Measurements from ENCODE around the gene DFFB.

Gene DFFB

DNA sequence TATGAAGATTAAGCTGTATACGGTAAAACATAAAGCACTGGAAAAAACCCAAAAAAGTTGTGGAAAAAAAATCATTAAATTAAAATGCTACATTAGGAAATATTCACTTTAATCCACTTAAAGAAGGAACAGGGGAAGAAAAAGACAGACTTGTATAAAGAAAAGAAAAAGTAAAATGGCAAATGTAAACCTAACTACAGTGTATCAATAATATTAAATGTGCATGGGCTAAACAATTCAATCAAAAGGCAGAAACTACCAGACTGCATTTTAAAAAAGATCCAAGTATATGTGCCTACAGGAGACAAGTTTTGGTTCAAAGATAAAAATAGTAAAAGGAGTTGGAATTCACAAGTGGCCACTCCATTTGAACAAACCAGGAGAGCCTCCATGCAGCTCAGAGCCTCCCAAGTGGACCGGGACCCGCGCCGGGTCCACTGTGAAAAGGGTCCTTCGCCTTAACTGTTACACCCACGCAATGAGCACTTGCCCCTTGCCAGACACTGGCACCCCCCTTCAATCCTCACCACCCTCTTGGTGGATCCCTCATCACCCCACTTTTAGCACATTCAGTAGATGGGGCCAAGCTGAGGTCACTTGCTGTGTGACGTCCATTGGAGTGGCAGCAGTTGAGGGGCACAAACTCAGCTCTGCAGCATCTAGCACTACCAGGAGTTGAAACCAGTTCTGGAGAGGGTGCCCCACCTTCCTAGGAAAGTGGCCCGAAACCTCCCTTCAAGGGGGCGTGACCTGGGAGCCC lies 41.9 kb downstream of the DFFB start:
- DNase-seq = no peak

DNA sequence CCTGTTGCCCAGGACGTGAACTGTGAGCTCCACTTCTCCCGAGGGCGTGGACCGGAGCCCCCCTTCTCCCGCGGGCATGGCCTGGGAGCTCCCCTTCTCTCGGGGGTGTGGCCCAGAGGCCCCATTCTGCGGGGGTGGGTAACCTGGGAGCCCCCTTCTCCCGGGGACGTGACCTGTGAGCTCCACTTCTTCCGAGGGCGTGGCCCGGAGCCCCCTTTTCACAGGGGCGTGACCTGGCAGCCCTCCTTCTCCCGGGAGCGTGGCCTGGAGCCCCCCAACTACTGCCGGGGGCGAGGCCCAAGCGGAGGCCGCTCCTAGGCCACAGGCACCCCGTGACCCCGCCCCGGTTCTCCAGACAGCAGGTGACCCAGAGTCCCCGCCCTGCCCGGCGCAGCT lies 42.5 kb downstream of the DFFB start:
- peak; percentile 5 for DNase-seq

DNA sequence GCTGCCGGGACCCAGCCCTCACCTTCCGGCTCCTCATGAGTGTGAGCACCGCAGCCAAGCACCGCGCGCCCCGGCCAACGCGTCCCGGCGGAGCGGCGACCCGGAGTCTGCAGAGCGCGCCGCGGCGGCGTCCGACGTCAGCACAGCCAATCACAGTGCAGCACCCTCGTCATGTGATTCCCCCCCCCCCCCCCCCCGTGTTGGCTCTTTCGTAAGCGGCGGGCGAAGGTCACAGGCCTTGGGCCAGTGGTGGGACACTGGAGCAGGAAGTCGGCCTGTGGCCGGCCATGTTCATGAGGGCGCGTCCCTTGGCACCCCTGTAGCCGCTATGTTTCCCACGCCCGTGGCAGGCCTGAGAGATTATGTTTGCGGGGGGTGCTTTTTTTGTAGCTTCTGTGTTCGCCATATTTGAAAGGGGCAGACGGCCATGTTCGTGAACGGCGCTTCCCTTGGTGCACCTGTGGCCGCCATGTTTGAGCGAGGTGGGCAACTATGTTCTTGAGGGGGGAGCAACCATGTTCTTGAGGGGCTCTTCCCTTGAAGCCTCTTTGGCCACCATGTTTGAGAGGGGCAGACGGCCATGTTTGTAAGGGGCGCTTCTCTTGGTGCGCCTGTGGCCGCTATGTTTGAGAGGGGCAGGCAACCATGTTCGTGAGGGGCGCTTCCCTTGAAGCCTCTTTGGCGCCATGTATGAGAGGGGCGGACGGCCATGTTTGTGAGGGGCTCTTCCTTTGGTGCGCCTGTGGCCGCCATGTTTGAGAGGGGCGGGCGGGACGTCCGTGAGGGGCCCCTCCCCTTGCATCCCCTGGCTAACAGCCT lies 43.1 kb downstream of the DFFB start, which contains the start of gene C1orf174:
Gene C1orf174, minus strand, starts transcription at position 123 of the 819 bp plus-strand sequence. Its CDS starts 86 bp downstream, at position 37.
- peak; percentile 96 for DNase-seq

DNA sequence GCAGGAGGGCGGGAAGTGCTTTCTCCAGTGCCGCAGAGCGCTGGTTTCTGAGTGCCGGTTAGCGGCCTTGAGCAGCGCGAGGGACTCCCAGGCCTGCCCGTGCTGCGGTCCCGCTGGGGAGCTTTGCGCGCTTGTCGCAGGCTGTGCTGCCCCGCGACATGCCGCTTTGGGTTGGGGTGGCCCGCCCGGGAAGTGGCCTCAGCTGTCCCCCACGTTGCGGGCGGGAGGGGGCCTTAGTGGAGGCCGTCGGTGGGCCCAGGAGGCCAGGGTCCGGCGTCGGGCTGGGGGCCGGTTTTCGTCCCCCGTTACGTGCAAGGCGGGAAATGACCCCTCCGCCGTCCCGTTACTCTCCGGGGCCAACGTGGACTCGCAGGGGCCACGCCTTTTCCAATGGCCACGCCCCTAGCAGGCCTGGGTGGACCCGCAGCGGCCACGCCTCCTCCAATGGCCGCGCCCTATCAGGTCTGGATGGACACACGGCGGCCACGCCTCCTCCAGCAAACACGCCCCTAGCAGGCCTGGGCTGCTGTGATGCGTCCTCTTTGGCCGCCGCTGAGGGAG lies 43.8 kb downstream of the DFFB start:
- DNase-seq = peak; percentile 93

DNA sequence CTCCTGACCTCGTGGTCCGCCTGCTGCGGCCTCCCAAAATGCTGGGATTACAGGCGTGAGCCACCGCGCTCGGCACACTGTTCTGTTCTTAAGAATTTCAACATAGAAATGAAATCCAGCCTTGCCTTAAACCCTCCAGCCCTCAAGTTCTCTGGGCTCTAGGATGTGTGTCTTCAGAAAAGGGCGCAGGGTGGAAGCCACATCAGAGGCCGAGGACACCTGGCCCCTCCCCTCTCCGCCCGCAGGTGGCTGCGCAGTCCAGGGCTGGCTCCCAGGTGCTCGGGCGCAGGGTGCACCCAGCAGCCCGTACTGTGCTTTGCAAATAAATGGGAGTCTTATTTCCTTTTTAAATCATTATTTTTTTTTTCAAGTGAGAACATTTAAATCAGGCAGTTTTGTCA lies 44.8 kb downstream of the DFFB start:
- DNase-seq = no peak

DNA sequence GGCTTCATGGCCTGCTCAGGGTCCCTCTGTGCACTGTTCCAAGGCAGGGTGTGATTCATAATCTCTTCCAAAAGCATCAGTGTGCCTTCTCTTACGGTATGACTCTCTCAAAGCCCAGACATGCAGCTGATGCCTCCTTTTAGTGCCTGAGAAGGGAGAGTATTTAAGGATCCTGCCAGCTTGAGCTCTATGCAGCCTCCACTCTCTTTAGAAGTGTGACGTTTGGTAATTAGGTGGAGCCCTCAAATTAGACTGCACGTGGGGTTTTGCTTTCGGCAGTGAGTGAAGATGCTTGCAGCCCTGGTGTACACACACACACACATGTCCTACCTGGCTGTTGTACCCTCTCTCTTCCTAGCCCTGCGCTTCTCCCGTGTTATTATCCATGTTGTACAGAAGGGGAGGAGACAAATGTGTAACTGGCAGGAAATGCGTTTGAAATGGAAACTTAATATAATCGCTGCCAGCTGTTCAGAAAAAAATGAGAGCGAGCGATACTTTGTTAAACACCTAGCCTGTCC lies 45.4 kb downstream of the DFFB start:
- DNase-seq = no peak

DNA sequence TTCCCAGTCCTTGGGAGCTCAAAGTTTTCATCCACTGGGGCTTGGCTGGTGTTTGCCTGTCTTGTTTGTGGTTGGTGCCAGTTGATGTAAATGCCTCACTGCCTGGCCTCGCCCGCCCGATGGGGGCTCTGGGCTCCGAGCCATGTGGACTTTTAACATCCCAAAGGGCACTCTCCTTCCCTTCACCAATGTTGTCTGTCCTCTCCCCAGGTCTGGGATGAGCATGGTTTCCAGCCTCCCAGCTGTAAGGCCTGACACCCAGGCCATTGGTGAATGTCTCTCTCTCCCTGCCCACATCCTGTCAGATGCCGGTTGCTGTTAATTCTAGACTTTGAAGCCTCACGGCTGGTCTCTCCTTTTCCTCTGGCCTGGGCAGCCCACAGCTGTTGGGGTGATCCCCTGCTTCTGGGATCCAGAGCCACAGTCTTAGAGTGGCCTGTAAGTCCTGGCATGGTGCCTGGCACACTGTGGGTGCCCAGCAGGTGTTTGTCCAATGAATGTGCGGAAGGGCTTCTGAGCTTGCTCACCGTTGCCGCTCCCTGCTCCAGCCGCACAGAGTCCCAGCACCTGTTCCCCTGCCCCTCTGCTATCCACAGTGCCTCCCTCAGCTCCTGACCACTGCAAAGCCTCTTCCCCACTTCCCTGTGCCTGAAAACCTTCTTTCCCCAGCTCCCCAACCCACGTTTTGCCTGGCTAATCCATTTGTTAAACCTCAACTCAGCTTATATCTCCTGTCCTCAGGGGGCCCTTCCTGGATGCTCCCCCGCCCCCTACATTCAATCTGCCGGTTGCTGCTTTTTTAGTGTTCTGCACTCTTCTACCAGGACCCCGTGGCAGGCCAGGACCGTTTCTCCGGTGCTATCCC lies 46.1 kb downstream of the DFFB start:
- no peak for DNase-seq

DNA sequence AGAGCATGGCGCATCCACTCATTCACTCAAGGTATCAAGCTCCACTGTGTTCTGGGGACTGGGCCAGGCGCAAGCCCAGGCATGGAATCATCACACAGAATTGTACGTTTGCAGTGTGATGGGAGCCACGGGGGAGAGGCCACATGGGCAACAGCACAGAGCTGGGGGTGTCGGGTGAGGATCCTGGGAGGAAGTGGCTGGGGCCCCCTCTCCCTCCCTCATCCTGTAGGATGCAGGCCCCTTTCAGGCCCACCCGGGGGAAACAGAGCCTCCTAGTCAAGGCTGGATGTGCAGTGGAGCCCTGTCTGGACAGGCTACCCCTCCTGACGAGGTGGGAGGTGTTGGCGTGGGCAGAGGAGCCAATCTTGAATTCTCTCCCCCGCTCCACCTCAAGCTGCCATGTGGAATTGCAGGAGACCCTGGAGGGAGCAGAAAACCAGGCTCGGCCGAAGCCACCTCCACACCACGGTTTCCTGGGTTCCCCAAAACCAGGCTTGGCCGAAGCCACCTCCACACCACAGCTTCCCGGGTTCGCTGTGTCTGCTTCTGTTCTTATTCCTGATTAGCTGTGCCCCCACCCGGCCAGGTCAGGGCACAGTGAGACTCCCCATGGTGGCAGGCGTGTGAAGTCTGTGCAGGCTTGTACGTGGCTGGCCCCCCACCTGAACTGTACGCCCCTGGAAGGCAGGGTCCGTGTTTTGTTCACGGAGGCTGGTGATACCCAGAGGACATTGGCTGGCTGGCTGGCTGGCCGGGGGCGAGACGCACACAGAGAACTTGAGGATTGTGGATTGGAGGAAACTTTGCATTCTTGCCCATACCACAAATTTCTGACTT lies 46.9 kb downstream of the DFFB start:
- DNase-seq = no peak

DNA sequence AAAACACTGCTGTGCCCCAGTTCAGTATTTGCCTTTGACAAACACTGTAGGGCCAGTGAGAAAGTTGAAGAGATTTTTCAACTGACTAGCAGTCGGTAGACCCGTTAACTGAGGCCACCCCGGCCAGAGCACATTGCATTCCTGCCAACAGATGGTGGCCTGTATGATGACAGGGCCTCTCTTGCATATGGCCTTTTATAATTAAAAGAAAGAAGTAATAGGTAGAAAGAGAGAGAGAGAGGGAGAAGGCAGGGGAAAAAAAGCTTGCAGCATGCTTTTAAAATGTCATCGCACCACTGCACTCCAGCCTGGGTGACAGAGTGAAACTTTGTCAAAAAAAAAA lies 47.5 kb downstream of the DFFB start:
- no peak for DNase-seq

DNA sequence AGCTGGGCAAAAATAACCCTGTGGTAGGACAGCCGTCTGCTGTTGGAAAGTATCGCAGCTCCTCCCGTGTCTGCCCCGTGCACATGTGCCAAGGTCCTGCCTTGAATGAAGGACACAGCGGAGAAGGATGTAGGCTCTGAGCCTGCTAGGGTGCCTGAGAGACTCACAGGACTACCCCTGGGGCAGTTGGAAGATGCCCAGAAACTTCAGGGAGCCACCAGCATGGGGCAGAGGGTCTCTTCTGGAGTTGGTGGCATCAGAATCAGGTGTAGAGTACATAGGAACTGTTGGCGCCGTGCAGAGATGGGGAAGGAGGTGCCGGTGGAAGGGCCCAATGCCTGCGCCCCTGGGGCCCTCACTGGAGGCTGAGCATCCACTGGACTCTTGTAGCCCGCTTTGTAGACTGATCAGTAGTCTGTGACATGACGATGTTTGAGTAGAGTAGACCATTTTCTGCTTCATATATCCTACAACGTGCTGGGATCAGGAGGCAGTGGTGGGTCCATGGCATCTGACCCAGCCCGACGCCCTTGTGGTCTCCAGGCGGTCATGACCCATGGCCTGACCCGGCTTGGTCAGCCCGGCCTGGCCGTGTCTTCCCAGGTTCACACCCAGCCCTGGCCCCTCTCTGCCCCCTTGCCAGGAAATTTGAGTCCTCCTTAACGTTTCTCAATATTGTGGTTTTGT lies 48.1 kb downstream of the DFFB start:
- DNase-seq = no peak

DNA sequence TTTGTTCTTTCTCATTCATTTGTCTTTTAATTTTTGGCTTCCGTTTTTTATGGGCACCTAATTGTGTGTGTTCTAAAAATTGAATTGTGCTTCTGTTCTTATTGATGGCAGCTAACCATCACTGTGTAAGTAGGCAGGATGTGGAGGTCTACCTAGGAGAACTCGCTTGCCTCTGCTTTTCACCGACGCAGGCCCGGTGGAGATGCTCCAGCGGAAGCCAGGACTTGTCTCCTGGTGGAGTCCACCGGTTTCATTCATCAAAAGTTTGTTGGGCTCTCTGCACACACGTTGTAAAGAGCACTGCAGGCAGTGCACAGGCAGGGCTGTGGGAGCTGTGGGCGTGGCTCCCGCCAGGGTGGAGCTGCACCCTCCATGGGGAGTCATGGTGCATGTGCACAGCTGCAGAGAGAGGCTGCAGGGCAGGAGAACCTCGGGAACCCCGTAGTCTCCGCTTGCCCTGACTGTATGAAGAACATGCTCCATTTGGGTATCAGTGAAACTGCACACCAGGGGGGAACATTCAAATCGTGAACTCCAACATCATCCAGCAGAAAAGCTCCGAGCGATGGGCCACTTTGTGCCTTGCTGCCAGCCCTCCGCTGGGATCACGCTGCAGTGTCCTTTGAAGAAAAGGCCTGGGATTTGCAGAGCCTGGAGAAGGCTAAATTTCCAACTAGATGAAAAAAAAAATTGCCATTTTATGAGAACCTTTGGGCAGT lies 48.8 kb downstream of the DFFB start:
- DNase-seq = no peak

DNA sequence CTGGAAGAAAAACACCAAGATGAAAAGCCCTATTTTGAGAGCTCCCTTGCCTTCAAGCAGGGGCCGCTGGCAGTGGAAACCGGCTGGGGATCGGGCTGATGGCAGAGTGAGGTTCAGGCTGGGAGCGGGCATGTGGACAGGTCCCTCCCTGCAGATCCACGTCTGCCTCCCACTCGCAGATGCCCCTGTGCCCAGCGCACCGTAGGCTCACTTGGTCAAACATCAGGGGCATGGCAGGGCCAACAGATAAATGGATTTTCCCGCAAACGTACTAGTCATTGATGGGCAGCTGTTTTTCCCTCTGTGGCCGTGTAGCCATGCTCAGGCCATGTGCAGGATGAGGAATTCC lies 49.4 kb downstream of the DFFB start:
- no peak for DNase-seq

DNA sequence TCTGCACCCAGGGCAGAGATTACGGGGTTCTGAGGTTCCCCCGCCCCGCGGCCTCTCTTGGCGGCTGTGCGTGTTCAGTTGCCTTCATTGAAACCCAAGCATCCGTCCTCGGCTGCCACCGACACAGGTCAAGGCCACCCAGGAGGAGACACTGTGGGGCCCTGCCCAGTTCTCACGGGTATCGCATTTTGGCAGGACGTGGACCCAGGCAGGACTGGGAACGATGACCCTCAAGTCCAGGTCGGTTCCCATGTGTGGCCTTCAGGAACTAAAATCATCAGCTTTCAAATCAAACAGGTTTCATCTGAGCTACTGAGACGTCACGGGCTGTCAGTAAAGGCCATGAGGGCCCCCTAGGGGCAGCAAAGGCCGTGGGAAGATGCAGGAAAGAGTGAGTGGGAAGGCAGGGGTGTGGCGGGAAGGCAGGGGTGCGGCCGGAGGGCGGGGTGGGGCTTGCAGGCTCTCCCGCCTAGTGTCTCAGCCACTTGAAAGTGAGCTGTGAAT lies 49.8 kb downstream of the DFFB start:
- DNase-seq = no peak

DNA sequence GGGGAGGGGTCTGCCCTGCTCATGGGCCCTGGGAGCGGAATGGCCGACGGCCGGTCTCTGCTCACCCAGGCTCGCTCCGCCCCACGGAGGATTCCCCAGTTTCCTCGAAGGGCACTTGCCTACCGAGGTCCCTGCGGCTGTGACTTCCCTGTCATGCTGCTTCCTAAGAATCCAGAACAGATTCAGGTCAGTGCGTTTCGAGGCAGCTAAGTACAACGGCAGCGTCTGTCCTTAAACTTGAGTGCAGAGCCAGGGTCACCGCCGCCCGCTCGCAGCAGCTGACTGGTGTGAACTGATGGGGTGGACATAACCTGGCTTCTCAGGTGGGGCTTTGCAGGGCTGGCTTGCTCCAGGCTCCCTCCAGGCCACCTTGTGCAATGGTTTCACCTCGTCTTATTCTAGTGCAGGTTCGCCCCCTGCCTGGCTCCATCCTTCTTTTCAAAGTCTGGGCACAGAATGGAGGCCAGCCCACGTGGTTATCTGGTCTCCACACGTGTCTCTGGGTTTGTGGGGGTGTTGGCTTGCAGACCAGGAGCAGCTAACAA lies 50.4 kb downstream of the DFFB start:
- no peak for DNase-seq

DNA sequence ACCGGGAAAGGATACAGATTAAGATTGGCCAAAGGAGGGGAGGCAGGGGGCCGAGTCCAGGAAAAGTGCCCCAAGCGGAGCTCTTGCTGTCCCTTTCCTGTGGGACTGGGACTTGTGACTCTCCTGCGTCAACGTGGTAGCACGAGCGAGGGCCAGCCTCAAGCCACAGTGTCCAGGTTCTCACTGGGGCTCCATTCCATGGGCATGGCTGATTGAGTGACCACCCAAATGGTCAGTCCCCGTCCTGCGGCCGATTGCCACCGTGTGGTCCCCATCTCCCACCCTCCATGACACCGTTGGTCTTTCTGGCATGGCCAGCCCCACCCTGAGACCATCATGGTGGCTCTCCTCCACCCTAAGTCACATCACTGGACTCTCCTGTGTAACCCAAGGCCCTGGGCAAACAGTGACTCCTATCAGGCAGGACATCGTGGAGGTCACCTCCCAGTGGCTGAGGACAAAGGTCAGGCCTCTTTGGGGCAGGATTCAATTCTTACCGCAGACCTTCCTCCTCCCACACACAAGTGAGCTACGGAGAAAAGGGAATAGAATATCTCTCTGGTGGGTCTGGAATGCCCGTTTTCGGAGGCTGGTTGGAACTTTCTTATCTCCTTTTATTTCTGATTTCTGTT lies 51.7 kb downstream of the DFFB start:
- DNase-seq = no peak

DNA sequence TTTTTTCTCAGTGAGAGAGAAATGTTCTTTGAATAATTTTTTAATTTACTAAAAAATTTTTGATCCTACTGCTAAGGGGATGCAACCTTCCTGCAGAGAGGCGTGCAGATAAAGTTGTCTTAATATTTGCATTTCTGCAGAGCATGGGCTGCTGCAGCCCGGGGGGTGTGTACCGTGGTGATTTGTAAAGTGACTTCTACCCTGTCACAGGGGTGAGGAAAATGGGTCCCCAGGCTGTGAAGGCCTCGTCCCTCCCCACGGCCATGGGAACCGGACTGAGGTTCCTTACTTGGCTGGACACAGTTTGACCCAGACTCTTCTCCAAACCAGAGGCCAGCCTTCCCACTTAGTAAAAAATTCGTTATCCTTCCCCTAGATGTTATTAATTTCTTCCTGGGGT lies 52.3 kb downstream of the DFFB start:
- no peak for DNase-seq

DNA sequence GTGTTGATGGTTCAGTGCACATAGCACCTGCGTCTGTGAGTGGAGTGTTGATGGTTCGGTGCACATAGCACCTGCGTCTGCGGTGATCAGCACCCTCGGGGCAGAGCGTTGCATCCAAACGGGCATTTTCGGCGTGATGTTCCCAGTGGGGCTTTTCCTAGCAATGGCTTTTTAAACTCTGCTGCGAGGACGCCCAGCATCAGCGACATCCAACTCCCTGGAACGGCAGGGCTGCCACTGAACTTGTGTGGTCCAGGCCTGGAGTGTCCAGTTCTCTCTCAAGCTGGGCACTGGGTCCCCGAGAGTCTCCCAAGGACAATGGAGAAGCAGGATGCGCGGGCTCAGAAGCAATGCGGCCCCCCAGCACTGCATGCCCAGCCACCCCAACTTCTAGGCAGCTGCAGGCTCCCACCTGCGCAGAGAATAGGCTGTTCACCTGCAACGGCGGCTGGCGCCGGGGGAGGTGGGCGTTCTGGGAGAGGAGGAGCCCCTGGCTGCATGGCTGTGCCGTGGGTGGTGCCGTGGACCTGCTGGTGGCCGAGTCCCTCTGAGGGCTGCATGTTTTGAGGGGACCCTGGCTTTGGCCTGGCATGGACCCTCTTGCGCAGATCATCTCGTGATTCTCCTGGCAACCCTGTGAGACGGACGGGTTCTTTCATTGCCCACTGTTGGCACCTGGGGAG lies 52.9 kb downstream of the DFFB start:
- DNase-seq = no peak

DNA sequence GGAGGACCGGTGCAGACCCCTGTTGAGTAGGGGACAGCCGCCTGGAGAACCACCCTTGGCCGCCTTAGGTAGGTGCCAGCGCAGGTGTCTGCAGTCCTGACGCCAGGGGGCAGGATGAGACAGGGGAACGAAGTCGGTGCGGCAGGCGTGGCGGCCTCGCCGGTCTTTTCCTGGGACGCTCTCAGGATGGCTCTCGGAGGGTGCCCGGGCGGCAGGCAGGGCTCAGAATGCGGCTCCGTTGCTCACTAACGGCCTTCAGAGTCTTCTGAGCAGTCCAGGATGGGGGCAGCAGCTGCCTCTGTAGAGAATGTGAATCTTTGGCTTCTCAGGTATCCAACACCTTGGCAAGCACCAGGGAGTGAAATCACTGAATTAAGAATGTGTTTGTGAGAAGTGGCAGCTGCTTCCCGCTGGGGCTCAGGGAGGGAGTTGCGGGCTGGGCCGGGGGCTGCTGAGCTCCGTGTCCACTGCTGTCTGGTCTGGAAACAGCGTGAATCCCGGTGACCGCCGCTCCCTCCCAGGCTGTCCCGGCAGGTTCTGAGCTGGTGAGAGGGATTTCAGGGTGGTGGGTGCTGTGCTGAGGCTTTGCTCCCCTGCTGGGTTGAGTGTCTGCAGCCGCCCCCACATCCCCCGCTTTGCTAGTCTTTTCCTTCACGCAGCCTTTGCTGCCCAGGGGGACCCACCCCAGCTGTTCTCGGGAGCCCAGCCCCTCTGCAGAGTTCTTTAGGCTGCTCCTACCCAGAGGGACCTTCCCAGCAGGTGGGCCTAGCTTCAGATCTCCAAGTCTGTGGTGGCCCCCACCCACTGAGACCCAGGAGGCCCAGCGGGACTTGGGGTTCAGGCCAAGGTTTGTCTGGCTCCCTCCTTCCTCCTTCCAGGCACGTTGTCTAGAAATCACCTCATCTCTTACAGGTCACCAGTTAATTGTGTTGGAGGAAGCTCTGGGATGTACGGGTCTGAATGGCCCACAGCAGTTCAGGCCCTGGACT lies 53.9 kb downstream of the DFFB start:
- DNase-seq = no peak

All from HCEC 1CT (cell line).